Tibial nerve (tissue), 4 donors: ENCODE measurements around the gene GPRIN1. TPM values are rescaled to one million over a fixed set of nuclear protein-coding genes. Genes with fewer than 3 reads are reported as not detected.
A peak's percentile ranks its signal among the peaks of the same experiment; 100 is the strongest.
"Not testable (repeated sequence)": the region's sequence is repeated elsewhere in the genome, so short reads cannot be mapped to it uniquely, and the experiment has no call there.

Experiments used
- DNase-seq, 2 donors: peaks; one replicate each; pipeline ENCODE4 v3.0.0-alpha.2; 2019; ENCODE audit warnings: low spot score in 2 of 2
- H3K27ac ChIP-seq, 4 donors: fragments of 200-600 bp; sonication (generic) in 3 of 4; one replicate each; pipeline ENCODE4 v1.5.1; 2017 to 2019; ENCODE audit warnings: mild to moderate bottlenecking in 1 of 4
- H3K27me3 ChIP-seq, 2 donors: fragments of 200-600 bp; sonication (generic) in 1 of 2; one replicate each; pipeline versions ENCODE4 v1.5.1 to v1.6.0; 2017 to 2019
- H3K36me3 ChIP-seq, 3 donors: fragments of 200-600 bp; sonication (generic); one replicate each; pipeline ENCODE4 v1.5.1; 2018 to 2019
- H3K4me1 ChIP-seq, 4 donors: fragments of 200-600 bp; sonication (generic) in 3 of 4; one replicate each; pipeline ENCODE4 v1.5.1; 2017 to 2019
- H3K4me3 ChIP-seq, 4 donors: fragments of 200-600 bp; sonication (generic) in 3 of 4; one replicate each; pipeline ENCODE4 v1.5.1; 2017 to 2019; ENCODE audit warnings: mild to moderate bottlenecking in 1 of 4, moderate library complexity in 1 of 4
- H3K9me3 ChIP-seq, 4 donors: fragments of 200-600 bp; sonication (generic) in 3 of 4; one replicate each; pipeline ENCODE4 v1.5.1; 2017 to 2019
- EP300 ChIP-seq, 2 donors: sonication (generic); formaldehyde crosslinking; IDR thresholded peaks; one replicate each; pipeline ENCODE4 v1.6.1; 2017; ENCODE audit warnings: antibody characterized with exemption in 2 of 2, mild to moderate bottlenecking in 1 of 2
- POLR2A ChIP-seq, 2 donors: fragments of 450-650 bp; IDR thresholded peaks; one replicate each; pipeline ENCODE4 v1.6.1; 2017; ENCODE audit warnings: antibody characterized with exemption in 2 of 2, mild to moderate bottlenecking in 2 of 2, moderate library complexity in 2 of 2
- WGBS, 2 donors: methylation state at CpG; one replicate each; pipeline ENCODE4 v1.1.5; 2018; 5-methylcytosine and 5-hydroxymethylcytosine counted together
- total RNA-seq, 4 donors: library from RNA; depleted of rRNA; stranded (reverse); fragments of >200 nt; gene quantifications; one replicate each; pipeline ENCODE4 v1.1.0, GENCODE V29; 2016
- TF ChIP-seq, protein P1 (sequence below), 5 experiments: fragments of 200-600 bp in 3 of 5; fragments of 450-650 bp in 2 of 5; sonication (generic) in 3 of 5; IDR thresholded peaks; one replicate each; pipeline ENCODE4 v1.5.1; 2016 to 2019; ENCODE audit warnings: antibody characterized with exemption in 5 of 5, mild to moderate bottlenecking in 3 of 5, moderate library complexity in 2 of 5

GPRIN1 gene
- total RNA-seq, 4 donors from 2014 or later: 0.22 to 0.90 TPM; not detected in 2

DNA sequence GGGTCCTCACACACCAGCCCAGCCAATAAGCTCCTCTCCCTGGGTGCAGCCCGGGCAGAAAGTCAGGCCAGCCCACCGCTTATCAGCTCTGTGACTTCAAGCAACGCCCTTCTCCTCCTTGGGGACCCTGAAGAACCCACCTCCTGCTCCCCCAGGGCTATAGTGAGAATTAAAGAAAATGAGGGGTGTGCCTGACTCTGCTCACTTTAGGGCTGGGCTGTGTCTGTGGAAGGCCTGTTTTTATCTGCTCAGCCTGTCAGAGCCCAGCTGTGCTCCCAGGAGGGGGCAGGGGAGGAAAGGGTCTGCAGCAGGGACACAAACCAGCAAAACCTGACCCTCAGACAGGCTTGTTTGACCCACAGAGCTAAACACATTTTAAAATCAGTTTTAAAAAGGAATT lies 3.9 kb downstream of the GPRIN1 start:
- Histone ChIP-seq H3K4me1 (peaks cover 0 to 17% (median 4%) of the 10 kb centered on the region in 4 donors), H3K36me3 (no peaks in the 10 kb centered on the region), H3K9me3 (no peaks in the 10 kb centered on the region), H3K27me3 (peaks cover 0 to 40% of the 10 kb centered on the region in 2 donors), H3K4me3 (no peak overlapping the region), H3K27ac (no peak overlapping the region)
- TF ChIP-seq, protein P1, sequence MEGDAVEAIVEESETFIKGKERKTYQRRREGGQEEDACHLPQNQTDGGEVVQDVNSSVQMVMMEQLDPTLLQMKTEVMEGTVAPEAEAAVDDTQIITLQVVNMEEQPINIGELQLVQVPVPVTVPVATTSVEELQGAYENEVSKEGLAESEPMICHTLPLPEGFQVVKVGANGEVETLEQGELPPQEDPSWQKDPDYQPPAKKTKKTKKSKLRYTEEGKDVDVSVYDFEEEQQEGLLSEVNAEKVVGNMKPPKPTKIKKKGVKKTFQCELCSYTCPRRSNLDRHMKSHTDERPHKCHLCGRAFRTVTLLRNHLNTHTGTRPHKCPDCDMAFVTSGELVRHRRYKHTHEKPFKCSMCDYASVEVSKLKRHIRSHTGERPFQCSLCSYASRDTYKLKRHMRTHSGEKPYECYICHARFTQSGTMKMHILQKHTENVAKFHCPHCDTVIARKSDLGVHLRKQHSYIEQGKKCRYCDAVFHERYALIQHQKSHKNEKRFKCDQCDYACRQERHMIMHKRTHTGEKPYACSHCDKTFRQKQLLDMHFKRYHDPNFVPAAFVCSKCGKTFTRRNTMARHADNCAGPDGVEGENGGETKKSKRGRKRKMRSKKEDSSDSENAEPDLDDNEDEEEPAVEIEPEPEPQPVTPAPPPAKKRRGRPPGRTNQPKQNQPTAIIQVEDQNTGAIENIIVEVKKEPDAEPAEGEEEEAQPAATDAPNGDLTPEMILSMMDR (IDR thresholded peaks at IDR 0.05): no peak
- no peak for TF ChIP-seq EP300 (IDR thresholded peaks at IDR 0.05)
- TF ChIP-seq POLR2A (IDR thresholded peaks at IDR 0.05): no peak
- WGBS, 2 donors: 39 to 50% methylated on average over 2 to 3 of the region's 3 CpGs
- no peak for DNase-seq

DNA sequence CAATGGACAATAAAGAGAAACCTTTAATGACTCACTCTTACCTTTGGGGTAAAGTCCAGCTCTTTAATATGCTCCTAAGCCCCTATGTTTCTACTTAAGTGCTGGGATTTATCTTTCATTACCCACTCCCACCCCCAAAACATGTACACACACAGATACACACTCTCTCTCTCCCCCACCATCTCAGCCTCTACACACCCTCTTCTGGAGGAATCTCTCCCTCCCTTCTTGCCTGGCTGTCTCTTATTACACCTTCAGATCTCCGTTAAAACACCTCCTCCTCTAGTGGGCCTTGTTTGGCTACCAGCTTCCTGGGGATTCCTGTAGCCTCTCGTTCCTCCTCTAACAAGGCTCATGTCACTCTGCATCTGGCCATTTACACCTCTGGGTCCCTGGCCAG lies 6.9 kb downstream of the GPRIN1 start:
- H3K4me3 ChIP-seq: no peak overlapping the region
- WGBS, 2 donors: 26 to 29% methylated on average over 2 of the region's 2 CpGs
- H3K9me3 ChIP-seq: no peaks in the 10 kb centered on the region
- TF ChIP-seq EP300 (IDR thresholded peaks at IDR 0.05) (no peak), POLR2A (IDR thresholded peaks at IDR 0.05) (no peak)
- TF ChIP-seq, protein P1 (IDR thresholded peaks at IDR 0.05): no peak
- H3K27me3 ChIP-seq: peaks cover 0 to 22% of the 10 kb centered on the region in 2 donors
- no peak overlapping the region for H3K27ac ChIP-seq
- no peaks in the 10 kb centered on the region for H3K4me1 ChIP-seq
- H3K36me3 ChIP-seq: no peaks in the 10 kb centered on the region
- no peak for DNase-seq

DNA sequence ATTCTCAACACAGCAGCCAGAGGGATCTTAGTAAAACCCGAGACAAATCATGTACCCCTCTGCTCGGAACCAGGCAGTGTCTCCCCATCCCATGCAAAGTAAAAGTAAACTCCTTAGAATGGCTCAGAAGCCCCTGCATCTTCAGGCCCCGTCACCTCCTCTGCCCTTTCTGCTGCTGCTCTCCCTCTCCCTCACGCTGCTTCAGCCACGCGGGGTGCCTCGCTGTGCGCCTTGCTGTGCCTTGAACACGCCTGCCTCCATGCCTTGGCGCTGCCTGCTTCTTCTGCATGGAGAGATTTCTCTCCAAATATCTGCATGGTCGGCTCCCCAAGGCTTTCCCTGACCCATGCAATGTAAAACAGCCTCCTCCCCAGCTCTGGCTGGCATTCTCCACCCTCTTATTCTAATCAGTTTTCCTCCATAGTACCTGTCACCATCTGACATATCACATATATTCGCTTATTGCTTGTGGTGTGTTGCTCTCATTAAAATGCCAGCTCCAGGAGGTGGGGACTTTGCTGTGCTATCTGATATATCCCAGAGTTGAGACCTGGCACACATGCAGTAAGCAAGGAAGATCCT lies 8.0 kb downstream of the GPRIN1 start:
- WGBS, 2 donors: 71 to 75% methylated on average over 12 of the region's 12 CpGs
- no peaks in the 10 kb centered on the region for H3K36me3 ChIP-seq
- DNase-seq: no peak
- H3K9me3 ChIP-seq: no peaks in the 10 kb centered on the region
- no peak overlapping the region for H3K4me3 ChIP-seq
- peaks cover 0 to 18% of the 10 kb centered on the region in 2 donors for H3K27me3 ChIP-seq
- no peak overlapping the region for H3K27ac ChIP-seq
- peaks cover 0 to 5% (median 0%) of the 10 kb centered on the region in 4 donors for H3K4me1 ChIP-seq
- TF ChIP-seq, protein P1 (IDR thresholded peaks at IDR 0.05): no peak
- TF ChIP-seq POLR2A (IDR thresholded peaks at IDR 0.05) (no peak), EP300 (IDR thresholded peaks at IDR 0.05) (no peak)

DNA sequence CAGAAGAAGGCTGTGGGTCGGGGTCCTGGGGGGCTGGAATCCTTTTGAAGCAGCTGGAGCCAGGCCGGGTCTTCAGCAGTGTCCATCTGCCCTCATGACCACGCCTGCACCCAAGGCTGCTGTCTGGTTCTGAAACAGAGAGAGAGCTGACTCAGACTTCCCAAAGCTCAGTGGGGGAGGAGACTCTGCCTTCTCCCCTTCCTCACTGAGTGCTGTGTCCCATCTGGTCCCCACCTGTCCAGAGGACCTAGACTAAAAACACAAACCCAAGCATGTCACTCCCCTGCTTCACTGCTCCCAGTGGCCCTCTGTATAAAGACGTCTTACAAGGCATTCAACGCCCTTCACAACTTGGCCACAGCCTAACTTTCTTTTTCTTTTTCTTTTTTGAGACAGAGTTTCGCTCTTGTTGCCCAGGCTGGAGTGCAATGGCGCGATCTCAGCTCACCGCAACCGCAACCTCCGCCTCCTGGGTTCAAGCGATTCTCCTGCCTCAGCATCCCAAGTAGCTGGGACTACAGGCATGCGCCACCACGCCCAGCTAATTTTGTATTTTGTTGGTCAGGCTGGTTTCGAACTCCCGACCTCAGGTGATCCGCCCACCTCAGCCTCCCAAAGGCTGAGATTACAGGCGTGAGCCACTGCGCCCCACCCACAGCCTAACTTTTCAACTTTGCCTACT lies 10.1 kb downstream of the GPRIN1 start:
- not testable (repeated sequence) for H3K27ac ChIP-seq, H3K36me3 ChIP-seq, H3K9me3 ChIP-seq, H3K4me3 ChIP-seq, DNase-seq
- 92 to 93% methylated on average over 18 to 19 of the region's 19 CpGs for WGBS, 2 donors
- peaks cover 0 to 10% (median 1%) of the 10 kb centered on the region in 4 donors for H3K4me1 ChIP-seq
- peaks cover 0 to 32% of the 10 kb centered on the region in 2 donors for H3K27me3 ChIP-seq

DNA sequence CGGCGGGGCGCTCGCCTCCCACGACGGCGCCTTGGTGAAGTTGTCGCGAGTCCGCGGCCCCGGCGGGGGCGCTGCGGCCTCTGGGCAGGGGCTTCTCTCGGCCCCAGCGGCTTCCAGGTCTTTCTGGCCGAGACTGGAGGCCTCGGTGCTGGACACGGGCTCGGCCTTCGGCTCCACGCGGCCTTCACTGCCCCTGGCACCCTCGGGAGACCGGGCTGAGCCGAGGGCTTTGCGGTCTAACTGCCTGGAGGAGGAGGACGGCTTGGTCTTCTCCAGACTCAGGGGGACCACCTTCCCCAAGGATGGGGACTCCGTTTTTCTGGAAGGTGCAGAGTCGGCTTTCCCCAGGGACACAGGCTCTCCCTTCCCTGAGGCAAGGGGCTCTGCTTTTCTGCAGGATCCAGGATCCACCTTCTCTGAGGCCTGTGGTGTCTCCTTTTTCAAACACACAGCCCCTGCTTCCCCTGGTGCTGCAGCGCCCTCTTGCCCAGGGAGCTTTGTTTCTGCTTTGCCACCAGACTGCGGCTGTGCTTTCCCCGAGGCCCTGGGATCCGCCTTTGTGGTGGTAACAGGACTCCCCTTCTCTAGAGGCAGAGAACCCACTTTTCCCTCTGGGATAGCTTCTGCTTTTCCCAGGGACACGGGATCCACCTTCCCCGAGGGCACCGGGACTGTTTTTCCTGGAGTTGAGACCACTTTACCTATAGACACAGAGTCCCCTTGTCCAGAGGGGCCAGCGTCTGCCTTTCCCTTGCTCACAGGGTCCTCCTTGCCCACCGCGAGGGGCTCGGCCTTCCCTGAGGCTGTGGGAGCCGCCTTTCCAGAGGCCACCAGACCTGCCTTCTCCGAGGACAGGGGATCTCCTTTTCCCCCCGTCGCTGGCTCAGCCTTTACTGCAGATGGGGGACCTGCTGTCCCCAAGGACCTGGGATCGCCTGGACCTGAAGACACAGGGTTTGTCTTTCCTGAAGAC lies 12.3 kb downstream of the GPRIN1 start:
- H3K4me3 ChIP-seq: peak overlapping the region in 1 of 4 donors; percentile 43
- H3K9me3 ChIP-seq: no peaks in the 10 kb centered on the region
- no peaks in the 10 kb centered on the region for H3K36me3 ChIP-seq
- peaks cover 0 to 35% of the 10 kb centered on the region in 2 donors for H3K27me3 ChIP-seq
- no peak for TF ChIP-seq EP300 (IDR thresholded peaks at IDR 0.05)
- TF ChIP-seq, protein P1 (IDR thresholded peaks at IDR 0.05): no peak
- no peak for TF ChIP-seq POLR2A (IDR thresholded peaks at IDR 0.05)
- H3K4me1 ChIP-seq: peaks cover 0 to 10% (median 1%) of the 10 kb centered on the region in 4 donors
- H3K27ac ChIP-seq: no peak overlapping the region
- WGBS, 2 donors: 81 to 89% methylated on average over 19 to 21 of the region's 47 CpGs
- DNase-seq: no peak
